ENCODE data around the gene MRPS2. TPM values are rescaled to one million over a fixed set of nuclear protein-coding genes. Genes with fewer than 3 reads are reported as not detected.

MRPS2 gene
- total and polyA plus RNA-seq, 2 experiments from 2014 or later, result 83.2 to 116 TPM

DNA sequence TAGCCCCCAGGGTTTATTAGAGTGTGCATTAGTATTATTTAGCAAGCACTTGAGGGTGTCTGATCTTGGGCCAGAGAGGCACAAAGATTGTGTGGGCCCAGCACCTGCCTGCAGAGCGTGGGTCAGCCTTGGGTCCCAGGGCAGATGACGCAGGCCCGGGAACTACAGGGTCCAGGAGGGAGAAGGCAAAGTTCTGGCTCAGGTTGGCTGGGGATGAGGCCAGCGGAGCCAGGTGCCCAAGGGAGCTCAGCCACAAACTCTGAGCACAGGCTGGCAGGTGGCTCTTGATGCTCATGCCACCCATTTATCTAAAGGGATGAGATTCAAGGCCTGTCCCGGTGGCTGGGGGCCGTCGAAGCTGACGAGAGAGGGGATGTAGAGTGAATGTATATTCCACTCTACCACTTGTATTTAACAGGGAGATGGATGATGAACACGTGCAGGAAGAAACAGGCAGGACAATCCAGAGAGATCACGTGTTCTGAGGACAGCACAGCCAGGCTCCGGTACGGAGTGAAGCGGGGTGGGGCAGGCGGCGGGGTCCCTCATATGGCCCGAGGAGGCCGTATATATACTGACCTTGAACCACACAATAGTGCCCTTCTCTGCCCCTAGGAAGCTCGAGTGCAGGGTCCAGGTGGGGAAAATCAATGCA is 44.6 kb downstream of the MRPS2 start:
- Histone ChIP-seq H3K4me1 (ENCODE audit: insufficient read depth) (no peaks in the 10 kb centered on the region), H4K20me1 (replicated peaks; ENCODE audit: insufficient read depth) (no peaks in the 10 kb centered on the region), H3K36me3 (ENCODE audit: insufficient read depth) (no peaks in the 10 kb centered on the region), H3K27me3 (ENCODE audit: insufficient read depth) (no peaks in the 10 kb centered on the region), H3K4me2 (no peak overlapping the region), H3K4me3 (no peak overlapping the region), H3F3A (replicated peaks; ENCODE audit: low read depth) (no peaks in the 10 kb centered on the region), H3K79me2 (replicated peaks; ENCODE audit: insufficient read depth) (no peaks in the 10 kb centered on the region), H2AFZ (no peak overlapping the region), H3K9me2 (ENCODE audit: insufficient read depth) (no peaks in the 10 kb centered on the region), H3K27ac (ENCODE audit: low read depth) (no peak overlapping the region)
- TF ChIP-seq NANOG (IDR thresholded peaks at IDR 0.05; ENCODE audit: borderline replicate concordance) (no peak), CREB1 (CRISPR knock-in tag; IDR thresholded peaks at IDR 0.05; ENCODE audit: low read depth) (no peak), EZH2phosphoT487 (IDR thresholded peaks at IDR 0.05; ENCODE audit: unreplicated experiment) (no peak), ZNF331 (CRISPR knock-in tag; IDR thresholded peaks at IDR 0.05; ENCODE audit: low read depth) (no peak), ZNF114 (CRISPR knock-in tag; IDR thresholded peaks at IDR 0.05) (no peak), EZH2 (IDR thresholded peaks at IDR 0.05; ENCODE audit: low read depth, unreplicated experiment) (no peak), STAT1 (IDR thresholded peaks at IDR 0.05; ENCODE audit: unreplicated experiment) (no peak), JUNB (IDR thresholded peaks at IDR 0.05; ENCODE audit: unreplicated experiment) (no peak), POLR2AphosphoS5 (IDR thresholded peaks at IDR 0.05; ENCODE audit: low read depth) (no peak)
- TF ChIP-seq, protein P1, sequence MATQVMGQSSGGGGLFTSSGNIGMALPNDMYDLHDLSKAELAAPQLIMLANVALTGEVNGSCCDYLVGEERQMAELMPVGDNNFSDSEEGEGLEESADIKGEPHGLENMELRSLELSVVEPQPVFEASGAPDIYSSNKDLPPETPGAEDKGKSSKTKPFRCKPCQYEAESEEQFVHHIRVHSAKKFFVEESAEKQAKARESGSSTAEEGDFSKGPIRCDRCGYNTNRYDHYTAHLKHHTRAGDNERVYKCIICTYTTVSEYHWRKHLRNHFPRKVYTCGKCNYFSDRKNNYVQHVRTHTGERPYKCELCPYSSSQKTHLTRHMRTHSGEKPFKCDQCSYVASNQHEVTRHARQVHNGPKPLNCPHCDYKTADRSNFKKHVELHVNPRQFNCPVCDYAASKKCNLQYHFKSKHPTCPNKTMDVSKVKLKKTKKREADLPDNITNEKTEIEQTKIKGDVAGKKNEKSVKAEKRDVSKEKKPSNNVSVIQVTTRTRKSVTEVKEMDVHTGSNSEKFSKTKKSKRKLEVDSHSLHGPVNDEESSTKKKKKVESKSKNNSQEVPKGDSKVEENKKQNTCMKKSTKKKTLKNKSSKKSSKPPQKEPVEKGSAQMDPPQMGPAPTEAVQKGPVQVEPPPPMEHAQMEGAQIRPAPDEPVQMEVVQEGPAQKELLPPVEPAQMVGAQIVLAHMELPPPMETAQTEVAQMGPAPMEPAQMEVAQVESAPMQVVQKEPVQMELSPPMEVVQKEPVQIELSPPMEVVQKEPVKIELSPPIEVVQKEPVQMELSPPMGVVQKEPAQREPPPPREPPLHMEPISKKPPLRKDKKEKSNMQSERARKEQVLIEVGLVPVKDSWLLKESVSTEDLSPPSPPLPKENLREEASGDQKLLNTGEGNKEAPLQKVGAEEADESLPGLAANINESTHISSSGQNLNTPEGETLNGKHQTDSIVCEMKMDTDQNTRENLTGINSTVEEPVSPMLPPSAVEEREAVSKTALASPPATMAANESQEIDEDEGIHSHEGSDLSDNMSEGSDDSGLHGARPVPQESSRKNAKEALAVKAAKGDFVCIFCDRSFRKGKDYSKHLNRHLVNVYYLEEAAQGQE (IDR thresholded peaks at IDR 0.05; ENCODE audit: unreplicated experiment), result no peak
- TF ChIP-seq, protein P2, sequence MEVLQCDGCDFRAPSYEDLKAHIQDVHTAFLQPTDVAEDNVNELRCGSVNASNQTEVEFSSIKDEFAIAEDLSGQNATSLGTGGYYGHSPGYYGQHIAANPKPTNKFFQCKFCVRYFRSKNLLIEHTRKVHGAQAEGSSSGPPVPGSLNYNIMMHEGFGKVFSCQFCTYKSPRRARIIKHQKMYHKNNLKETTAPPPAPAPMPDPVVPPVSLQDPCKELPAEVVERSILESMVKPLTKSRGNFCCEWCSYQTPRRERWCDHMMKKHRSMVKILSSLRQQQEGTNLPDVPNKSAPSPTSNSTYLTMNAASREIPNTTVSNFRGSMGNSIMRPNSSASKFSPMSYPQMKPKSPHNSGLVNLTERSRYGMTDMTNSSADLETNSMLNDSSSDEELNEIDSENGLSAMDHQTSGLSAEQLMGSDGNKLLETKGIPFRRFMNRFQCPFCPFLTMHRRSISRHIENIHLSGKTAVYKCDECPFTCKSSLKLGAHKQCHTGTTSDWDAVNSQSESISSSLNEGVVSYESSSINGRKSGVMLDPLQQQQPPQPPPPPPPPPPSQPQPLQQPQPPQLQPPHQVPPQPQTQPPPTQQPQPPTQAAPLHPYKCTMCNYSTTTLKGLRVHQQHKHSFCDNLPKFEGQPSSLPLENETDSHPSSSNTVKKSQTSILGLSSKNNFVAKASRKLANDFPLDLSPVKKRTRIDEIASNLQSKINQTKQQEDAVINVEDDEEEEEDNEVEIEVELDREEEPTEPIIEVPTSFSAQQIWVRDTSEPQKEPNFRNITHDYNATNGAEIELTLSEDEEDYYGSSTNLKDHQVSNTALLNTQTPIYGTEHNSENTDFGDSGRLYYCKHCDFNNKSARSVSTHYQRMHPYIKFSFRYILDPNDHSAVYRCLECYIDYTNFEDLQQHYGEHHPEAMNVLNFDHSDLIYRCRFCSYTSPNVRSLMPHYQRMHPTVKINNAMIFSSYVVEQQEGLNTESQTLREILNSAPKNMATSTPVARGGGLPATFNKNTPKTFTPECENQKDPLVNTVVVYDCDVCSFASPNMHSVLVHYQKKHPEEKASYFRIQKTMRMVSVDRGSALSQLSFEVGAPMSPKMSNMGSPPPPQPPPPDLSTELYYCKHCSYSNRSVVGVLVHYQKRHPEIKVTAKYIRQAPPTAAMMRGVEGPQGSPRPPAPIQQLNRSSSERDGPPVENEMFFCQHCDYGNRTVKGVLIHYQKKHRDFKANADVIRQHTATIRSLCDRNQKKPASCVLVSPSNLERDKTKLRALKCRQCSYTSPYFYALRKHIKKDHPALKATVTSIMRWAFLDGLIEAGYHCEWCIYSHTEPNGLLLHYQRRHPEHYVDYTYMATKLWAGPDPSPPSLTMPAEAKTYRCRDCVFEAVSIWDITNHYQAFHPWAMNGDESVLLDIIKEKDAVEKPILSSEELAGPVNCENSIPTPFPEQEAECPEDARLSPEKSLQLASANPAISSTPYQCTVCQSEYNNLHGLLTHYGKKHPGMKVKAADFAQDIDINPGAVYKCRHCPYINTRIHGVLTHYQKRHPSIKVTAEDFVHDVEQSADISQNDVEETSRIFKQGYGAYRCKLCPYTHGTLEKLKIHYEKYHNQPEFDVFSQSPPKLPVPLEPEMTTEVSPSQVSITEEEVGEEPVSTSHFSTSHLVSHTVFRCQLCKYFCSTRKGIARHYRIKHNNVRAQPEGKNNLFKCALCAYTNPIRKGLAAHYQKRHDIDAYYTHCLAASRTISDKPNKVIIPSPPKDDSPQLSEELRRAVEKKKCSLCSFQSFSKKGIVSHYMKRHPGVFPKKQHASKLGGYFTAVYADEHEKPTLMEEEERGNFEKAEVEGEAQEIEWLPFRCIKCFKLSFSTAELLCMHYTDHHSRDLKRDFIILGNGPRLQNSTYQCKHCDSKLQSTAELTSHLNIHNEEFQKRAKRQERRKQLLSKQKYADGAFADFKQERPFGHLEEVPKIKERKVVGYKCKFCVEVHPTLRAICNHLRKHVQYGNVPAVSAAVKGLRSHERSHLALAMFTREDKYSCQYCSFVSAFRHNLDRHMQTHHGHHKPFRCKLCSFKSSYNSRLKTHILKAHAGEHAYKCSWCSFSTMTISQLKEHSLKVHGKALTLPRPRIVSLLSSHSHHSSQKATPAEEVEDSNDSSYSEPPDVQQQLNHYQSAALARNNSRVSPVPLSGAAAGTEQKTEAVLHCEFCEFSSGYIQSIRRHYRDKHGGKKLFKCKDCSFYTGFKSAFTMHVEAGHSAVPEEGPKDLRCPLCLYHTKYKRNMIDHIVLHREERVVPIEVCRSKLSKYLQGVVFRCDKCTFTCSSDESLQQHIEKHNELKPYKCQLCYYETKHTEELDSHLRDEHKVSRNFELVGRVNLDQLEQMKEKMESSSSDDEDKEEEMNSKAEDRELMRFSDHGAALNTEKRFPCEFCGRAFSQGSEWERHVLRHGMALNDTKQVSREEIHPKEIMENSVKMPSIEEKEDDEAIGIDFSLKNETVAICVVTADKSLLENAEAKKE (CRISPR knock-in tag; IDR thresholded peaks at IDR 0.05), result no peak
- TF ChIP-seq, protein P3, sequence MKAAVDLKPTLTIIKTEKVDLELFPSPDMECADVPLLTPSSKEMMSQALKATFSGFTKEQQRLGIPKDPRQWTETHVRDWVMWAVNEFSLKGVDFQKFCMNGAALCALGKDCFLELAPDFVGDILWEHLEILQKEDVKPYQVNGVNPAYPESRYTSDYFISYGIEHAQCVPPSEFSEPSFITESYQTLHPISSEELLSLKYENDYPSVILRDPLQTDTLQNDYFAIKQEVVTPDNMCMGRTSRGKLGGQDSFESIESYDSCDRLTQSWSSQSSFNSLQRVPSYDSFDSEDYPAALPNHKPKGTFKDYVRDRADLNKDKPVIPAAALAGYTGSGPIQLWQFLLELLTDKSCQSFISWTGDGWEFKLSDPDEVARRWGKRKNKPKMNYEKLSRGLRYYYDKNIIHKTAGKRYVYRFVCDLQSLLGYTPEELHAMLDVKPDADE (IDR thresholded peaks at IDR 0.05), result no peak
- TF ChIP-seq, protein P4, sequence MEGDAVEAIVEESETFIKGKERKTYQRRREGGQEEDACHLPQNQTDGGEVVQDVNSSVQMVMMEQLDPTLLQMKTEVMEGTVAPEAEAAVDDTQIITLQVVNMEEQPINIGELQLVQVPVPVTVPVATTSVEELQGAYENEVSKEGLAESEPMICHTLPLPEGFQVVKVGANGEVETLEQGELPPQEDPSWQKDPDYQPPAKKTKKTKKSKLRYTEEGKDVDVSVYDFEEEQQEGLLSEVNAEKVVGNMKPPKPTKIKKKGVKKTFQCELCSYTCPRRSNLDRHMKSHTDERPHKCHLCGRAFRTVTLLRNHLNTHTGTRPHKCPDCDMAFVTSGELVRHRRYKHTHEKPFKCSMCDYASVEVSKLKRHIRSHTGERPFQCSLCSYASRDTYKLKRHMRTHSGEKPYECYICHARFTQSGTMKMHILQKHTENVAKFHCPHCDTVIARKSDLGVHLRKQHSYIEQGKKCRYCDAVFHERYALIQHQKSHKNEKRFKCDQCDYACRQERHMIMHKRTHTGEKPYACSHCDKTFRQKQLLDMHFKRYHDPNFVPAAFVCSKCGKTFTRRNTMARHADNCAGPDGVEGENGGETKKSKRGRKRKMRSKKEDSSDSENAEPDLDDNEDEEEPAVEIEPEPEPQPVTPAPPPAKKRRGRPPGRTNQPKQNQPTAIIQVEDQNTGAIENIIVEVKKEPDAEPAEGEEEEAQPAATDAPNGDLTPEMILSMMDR (conservative IDR thresholded peaks at IDR 0.05; ENCODE audit: low read depth in 2 of 2), result no peak
- H3K27me3 Mint-ChIP-seq (ENCODE audit: insufficient read depth, low read depth, poor library complexity), result peaks cover 10% of the 10 kb centered on the region
- no peak overlapping the region for H3K4me3 Mint-ChIP-seq
- H3K27ac Mint-ChIP-seq, result no peak overlapping the region
- no peak for ATAC-seq
- H3K36me3 Mint-ChIP-seq (ENCODE audit: low read depth), result no peaks in the 10 kb centered on the region
- DNase-seq (ENCODE audit: low spot score), result no peak
- no peaks in the 10 kb centered on the region for H3K9me3 Mint-ChIP-seq
- 0 out of 3 replicates have a peak, but pooled peaks cover 1% of the 10 kb centered on the region for H3K4me1 Mint-ChIP-seq
